ENCODE measurements around the gene TNRC18.

GRCh38 chr7:5450549-5451327 is 27.1 kb upstream of the TNRC18 start:
- TF ChIP-seq EZH2phosphoT487 (IDR thresholded peaks at IDR 0.05; ENCODE audit: insufficient read depth, low read depth) (no peak), EZH2 (IDR thresholded peaks at IDR 0.05; ENCODE audit: insufficient read depth, poor library complexity, severe bottlenecking) (no peak)

Data from GM23248 (cell line).